Lung (tissue), 12 donors: ENCODE measurements around the gene RPS6KA4. TPM values are rescaled to one million over a fixed set of nuclear protein-coding genes. Genes with fewer than 3 reads are reported as not detected.

ENCODE experiments used
- ATAC-seq: fragments of 200-7000 bp; cut with Tn5 transposase; one replicate; pipeline ENCODE4 v1.9.1; 2020; ENCODE audit warnings: moderate number of reproducible peaks; ENCODE audit not compliant: insufficient read depth, low FRiP score
- DNase-seq, 3 donors: peaks; one replicate each; pipeline ENCODE4 v3.0.0-alpha.2; 2013 to 2017
- H3K27ac ChIP-seq, 2 donors: one replicate each; pipeline ENCODE4 v1.5.1; 2013; ENCODE audit warnings: mild to moderate bottlenecking in 2 of 2, moderate library complexity in 2 of 2, control low read depth in 1 of 2, inconsistent platforms in 1 of 2, low read depth in 1 of 2, low read length in 1 of 2
- H3K27me3 ChIP-seq, 3 donors: one replicate each; pipeline ENCODE4 v1.5.1; 2013; ENCODE audit warnings: low read length in 2 of 3; ENCODE audit not compliant: control insufficient read depth in 3 of 3, insufficient read depth in 3 of 3
- H3K36me3 ChIP-seq, 4 donors: one replicate each; pipeline ENCODE4 v1.5.1; 2013; ENCODE audit warnings: low read length in 4 of 4, mild to moderate bottlenecking in 1 of 4, moderate library complexity in 1 of 4; ENCODE audit not compliant: control insufficient read depth in 4 of 4, insufficient read depth in 4 of 4
- H3K4me1 ChIP-seq, 5 donors: one replicate each; pipeline ENCODE4 v1.5.1; 2013; ENCODE audit warnings: low read length in 5 of 5, mild to moderate bottlenecking in 2 of 5, moderate library complexity in 1 of 5; ENCODE audit not compliant: control insufficient read depth in 5 of 5, insufficient read depth in 5 of 5
- H3K4me3 ChIP-seq: one replicate; pipeline ENCODE4 v1.5.1; 2013; ENCODE audit warnings: mild to moderate bottlenecking, control low read depth, moderate library complexity
- H3K9ac ChIP-seq, 2 donors: one replicate each; pipeline ENCODE4 v1.5.1; 2013; ENCODE audit warnings: low read length in 2 of 2, control low read depth in 1 of 2; ENCODE audit not compliant: insufficient read depth in 1 of 2
- H3K9me3 ChIP-seq, 4 donors: one replicate each; pipeline ENCODE4 v1.5.1; 2013; ENCODE audit warnings: low read length in 3 of 4, mild to moderate bottlenecking in 1 of 4, moderate library complexity in 1 of 4; ENCODE audit not compliant: control insufficient read depth in 4 of 4, insufficient read depth in 3 of 4
- CTCF ChIP-seq: IDR thresholded peaks from 2 replicates; pipeline ENCODE4 v1.5.1; 2012; ENCODE audit warnings: mild to moderate bottlenecking; ENCODE audit errors: control extremely low read depth, extremely low read depth
- WGBS, 2 donors: extraction: QIAGEN DNeasy Blood & Tissue Kit; methylation state at CpG; one replicate each; pipeline ENCODE4 v1.1.7; 2013; 5-methylcytosine and 5-hydroxymethylcytosine counted together
- polyA plus RNA-seq, 2 donors: library from polyadenylated mRNA; stranded (reverse); fragments of 200-250 nt; gene quantifications; one replicate each; pipeline ENCODE4 v1.2.1, GENCODE V29; 2013
- total RNA-seq, 2 donors: library from RNA; depleted of rRNA in 1 of 2; stranded (reverse); fragments of >200 nt in 1 of 2; gene quantifications; one replicate each; pipeline ENCODE4 v1.2.1, GENCODE V29; 2014 to 2021
- donor health status: control.
- donor health status: control.
- donor health status: Bipolar disorder and iron deficiency.
- donor health status: healthy.
- donor health status: DM: yes; HTN: yes; CAD: no.

Gene RPS6KA4
- total and polyA plus RNA-seq, 4 donors: 25.3 to 53.8 (median 35.4) TPM

DNA sequence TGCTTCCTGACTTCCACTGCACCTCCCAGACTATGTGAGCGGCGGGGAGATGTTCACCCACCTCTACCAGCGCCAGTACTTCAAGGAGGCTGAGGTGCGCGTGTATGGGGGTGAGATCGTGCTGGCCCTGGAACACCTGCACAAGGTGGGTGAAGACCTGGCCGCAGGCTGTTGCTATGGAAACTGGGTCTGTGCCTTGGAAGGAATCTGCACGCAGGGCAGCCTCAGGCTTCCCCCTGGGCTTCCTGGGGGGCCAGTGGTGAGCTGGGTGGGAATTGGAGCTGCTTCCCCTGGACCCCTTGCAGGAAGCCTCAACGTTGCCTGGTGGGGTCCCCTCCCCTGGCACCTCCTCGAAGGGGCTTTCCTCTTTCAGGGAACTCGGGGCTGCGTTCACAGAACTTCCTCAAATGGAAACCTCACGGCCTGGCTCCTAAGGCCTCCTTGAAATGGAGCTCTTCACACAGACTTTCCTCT, 1.5 kb downstream of the RPS6KA4 start:
- H3K4me3 ChIP-seq: no peak overlapping the region

DNA sequence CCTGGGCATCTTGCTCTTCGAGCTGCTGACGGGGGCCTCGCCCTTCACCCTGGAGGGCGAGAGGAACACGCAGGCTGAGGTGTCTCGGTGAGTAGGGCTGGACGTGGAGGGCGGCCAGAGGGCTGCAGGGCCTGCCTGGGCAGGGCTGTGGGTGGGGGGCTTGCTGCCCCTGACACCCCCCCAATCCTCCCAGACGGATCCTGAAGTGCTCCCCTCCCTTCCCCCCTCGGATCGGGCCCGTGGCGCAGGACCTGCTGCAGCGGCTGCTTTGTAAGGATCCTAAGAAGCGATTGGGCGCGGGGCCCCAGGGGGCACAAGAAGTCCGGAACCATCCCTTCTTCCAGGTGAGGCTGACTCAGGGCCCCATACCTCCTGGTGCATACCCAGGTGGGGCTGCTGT, 2.7 kb downstream of the RPS6KA4 start:
- Histone ChIP-seq H3K4me1 (peaks cover 0 to 23% (median 19%) of the 10 kb centered on the region in 5 donors), H3K27ac (no peak overlapping the region), H3K9ac (no peak overlapping the region), H3K27me3 (no peaks in the 10 kb centered on the region), H3K9me3 (no peaks in the 10 kb centered on the region), H3K4me3 (no peak overlapping the region), H3K36me3 (peaks cover 10 to 49% (median 11%) of the 10 kb centered on the region in 4 donors)
- WGBS, 2 donors: 94% methylated on average over 9 to 18 of the region's 18 CpGs
- ATAC-seq: no peak
- DNase-seq: no peak
- no peak for TF ChIP-seq CTCF

More for the DNA sequence above, 1.5 kb downstream of the RPS6KA4 start:
- Histone ChIP-seq H3K9ac (no peak overlapping the region), H3K27ac (no peak overlapping the region), H3K27me3 (no peaks in the 10 kb centered on the region), H3K36me3 (peaks cover 6 to 43% (median 10%) of the 10 kb centered on the region in 4 donors), H3K4me1 (peaks cover 0 to 23% (median 19%) of the 10 kb centered on the region in 5 donors), H3K9me3 (no peaks in the 10 kb centered on the region)
- ATAC-seq (no peak), DNase-seq (no peak)
- WGBS, 2 donors: 37 to 63% methylated on average over 13 of the region's 13 CpGs
- TF ChIP-seq CTCF: no peak

- Histone ChIP-seq H3K27ac (no peak overlapping the region), H3K36me3 (peaks cover 10 to 49% (median 12%) of the 10 kb centered on the region in 4 donors), H3K4me1 (peaks cover 0 to 23% (median 19%) of the 10 kb centered on the region in 5 donors), H3K9me3 (no peaks in the 10 kb centered on the region), H3K27me3 (no peaks in the 10 kb centered on the region), H3K9ac (no peak overlapping the region), H3K4me3 (no peak overlapping the region)
- DNase-seq: no peak
- no peak for TF ChIP-seq CTCF
- WGBS, 2 donors: 95 to 97% methylated on average over 10 of the region's 10 CpGs
- ATAC-seq: no peak
These were observed 3.4 kb downstream of the RPS6KA4 start for GRCh38 chr11:64362339-64362738.

- H3K9me3 ChIP-seq: peaks cover 0 to 1% (median 0%) of the 10 kb centered on the region in 4 donors
- ATAC-seq (no peak), DNase-seq (no peak)
- H3K27me3 ChIP-seq: peaks cover 0 to 2% (median 0%) of the 10 kb centered on the region in 3 donors
- H3K36me3 ChIP-seq: peaks cover 10 to 66% (median 13%) of the 10 kb centered on the region in 4 donors
- WGBS, 2 donors: 83 to 85% methylated on average over 6 of the region's 6 CpGs
- peaks cover 0 to 12% (median 9%) of the 10 kb centered on the region in 5 donors for H3K4me1 ChIP-seq
- no peak overlapping the region for H3K9ac ChIP-seq
- H3K4me3 ChIP-seq: no peak overlapping the region
- no peak overlapping the region for H3K27ac ChIP-seq
- no peak for TF ChIP-seq CTCF
These were observed 5.5 kb downstream of the RPS6KA4 start for GRCh38 chr11:64364435-64364834.
